WTC11 (cell line): ENCODE data around the gene KLHL35. TPM values are rescaled to one million over a fixed set of nuclear protein-coding genes. Genes with fewer than 3 reads are reported as not detected.

Experiments used
- ATAC-seq: fragments of 200-7000 bp; cut with Tn5 transposase; 2 replicates; pipeline ENCODE4 v1.10.0; 2021; ENCODE audit warnings: mild to moderate bottlenecking, moderate library complexity
- Bru-seq: library from RNA; stranded (reverse); fragments of 400-500 nt; gene quantifications from one replicate; lab custom pipeline; 2021; lab: Mats Ljungman, UMichigan
- CTCF ChIA-PET: fragments of 300-600 bp; sonication (Branson Sonifier 250); formaldehyde crosslinking; loops from one replicate; lab custom pipeline; 2021; ENCODE audit warnings: antibody characterized with exemption; lab: Charles Lee
- POLR2A ChIA-PET: fragments of 350-600 bp; sonication (Branson Sonifier 250); formaldehyde crosslinking; loops from one replicate; lab custom pipeline; 2021; ENCODE audit warnings: antibody characterized with exemption; lab: Charles Lee
- DNase-seq: peaks from one replicate; pipeline ENCODE4 v3.0.0; 2021; ENCODE audit warnings: low spot score
- H3K27ac Mint-ChIP-seq: 2 replicates; pipeline ENCODE4 v1.8.0; 2021; ENCODE audit warnings: mixed read lengths
- H3K27me3 Mint-ChIP-seq: 2 replicates; pipeline ENCODE4 v1.8.0; 2021; ENCODE audit warnings: low read depth, mild to moderate bottlenecking, moderate library complexity, mixed read lengths
- H3K36me3 Mint-ChIP-seq: 2 replicates; pipeline ENCODE4 v1.8.0; 2021; ENCODE audit warnings: mixed read lengths
- H3K4me1 Mint-ChIP-seq: 2 replicates; pipeline ENCODE4 v1.8.0; 2022; ENCODE audit warnings: mixed read lengths
- H3K4me3 Mint-ChIP-seq: 2 replicates; pipeline ENCODE4 v1.8.0; 2021; ENCODE audit warnings: mild to moderate bottlenecking, moderate library complexity, mixed read lengths
- H3K9me3 Mint-ChIP-seq: 2 replicates; pipeline ENCODE4 v1.8.0; 2021; ENCODE audit warnings: mixed read lengths
- ATF6 ChIP-seq: sonication (generic); formaldehyde crosslinking; IDR thresholded peaks from 2 replicates; pipeline ENCODE4 v1.8.1; 2023; ENCODE audit warnings: mild to moderate bottlenecking, missing genetic modification reagents
- EMX1 ChIP-seq: fragments of 250-450 bp; sonication (Bioruptor Pico); IDR thresholded peaks from 2 replicates; pipeline ENCODE4 v1.8.0; 2021; ENCODE audit warnings: mild to moderate bottlenecking
- FOXP1 ChIP-seq: sonication (generic); formaldehyde crosslinking; IDR thresholded peaks from 2 replicates; pipeline ENCODE4 v1.8.0; 2022; ENCODE audit warnings: missing genetic modification reagents, mild to moderate bottlenecking, moderate library complexity, borderline replicate concordance
- NFATC4 ChIP-seq: fragments of 250-450 bp; sonication (Bioruptor Pico); IDR thresholded peaks from 2 replicates; pipeline ENCODE4 v1.9.0; 2021; ENCODE audit warnings: mild to moderate bottlenecking
- OVOL2 ChIP-seq: fragments of 250-450 bp; sonication (Bioruptor Pico); IDR thresholded peaks from 2 replicates; pipeline ENCODE4 v1.9.0; 2021; ENCODE audit warnings: mild to moderate bottlenecking, borderline replicate concordance
- PRDM15 ChIP-seq: sonication (generic); formaldehyde crosslinking; IDR thresholded peaks from 2 replicates; pipeline ENCODE4 v1.8.0; 2022; ENCODE audit warnings: missing genetic modification reagents
- RORB ChIP-seq: fragments of 250-450 bp; sonication (Bioruptor Pico); IDR thresholded peaks from 2 replicates; pipeline ENCODE4 v1.9.0; 2021; ENCODE audit warnings: mild to moderate bottlenecking
- SP1 ChIP-seq: sonication (generic); formaldehyde crosslinking; conservative IDR thresholded peaks from 2 replicates; pipeline ENCODE4 v1.8.1; 2022; ENCODE audit warnings: missing genetic modification reagents
- ZBTB21 ChIP-seq: sonication (generic); formaldehyde crosslinking; IDR thresholded peaks from 2 replicates; pipeline ENCODE4 v1.8.1; 2023; ENCODE audit warnings: mild to moderate bottlenecking, missing genetic modification reagents, borderline replicate concordance
- ZNF121 ChIP-seq: sonication (generic); formaldehyde crosslinking; IDR thresholded peaks from 2 replicates; pipeline ENCODE4 v1.8.0; 2023; ENCODE audit warnings: missing genetic modification reagents
- ZNF423 ChIP-seq: fragments of 250-450 bp; sonication (Bioruptor Pico); IDR thresholded peaks from 2 replicates; pipeline ENCODE4 v2.1.2; 2022; ENCODE audit warnings: mild to moderate bottlenecking, moderate library complexity
- ZSCAN18 ChIP-seq: fragments of 250-450 bp; sonication (Bioruptor Pico); IDR thresholded peaks from 2 replicates; pipeline ENCODE4 v2.1.2; 2022; ENCODE audit warnings: mild to moderate bottlenecking, moderate library complexity
- long read RNA-seq, 3 experiments: library from RNA in 1 of 3; library from capped mRNA in 1 of 3; library from polyadenylated mRNA in 1 of 3; unstranded in 2 of 3; stranded (forward) in 1 of 3; transcript quantifications; one replicate each; pipeline ENCODE4 v2.0.0, GENCODE V29; 2021
- total RNA-seq: library from RNA; stranded (reverse); gene quantifications from 3 replicates; pipeline ENCODE4 v1.2.3, GENCODE V29; 2021

Gene KLHL35, protein sequence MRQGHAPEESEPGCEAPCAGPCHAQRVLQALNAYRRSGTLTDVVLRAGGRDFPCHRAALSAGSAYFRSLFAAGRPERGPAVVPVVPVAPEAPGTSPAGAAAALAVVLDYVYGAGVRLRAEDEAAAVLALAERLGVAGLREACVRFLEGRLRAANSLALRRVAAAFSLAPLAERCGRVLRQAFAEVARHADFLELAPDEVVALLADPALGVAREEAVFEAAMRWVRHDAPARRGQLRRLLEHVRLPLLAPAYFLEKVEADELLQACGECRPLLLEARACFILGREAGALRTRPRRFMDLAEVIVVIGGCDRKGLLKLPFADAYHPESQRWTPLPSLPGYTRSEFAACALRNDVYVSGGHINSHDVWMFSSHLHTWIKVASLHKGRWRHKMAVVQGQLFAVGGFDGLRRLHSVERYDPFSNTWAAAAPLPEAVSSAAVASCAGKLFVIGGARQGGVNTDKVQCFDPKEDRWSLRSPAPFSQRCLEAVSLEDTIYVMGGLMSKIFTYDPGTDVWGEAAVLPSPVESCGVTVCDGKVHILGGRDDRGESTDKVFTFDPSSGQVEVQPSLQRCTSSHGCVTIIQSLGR
- total RNA-seq (0.22 to 0.60 TPM (median 0.39 TPM) in 3 replicates), Bru-seq, nascent RNA (percentile 16 among the genes with signal in this experiment)
- long read RNA-seq, experiment 1, partial matches to known transcripts = 0 of 1 reads
- long read RNA-seq, experiment 1, other reads (novel, unspliced or antisense) = 0 of 1 reads
- long read RNA-seq, experiment 2 = 0 reads
- long read RNA-seq, experiment 3 = 0 reads

DNA sequence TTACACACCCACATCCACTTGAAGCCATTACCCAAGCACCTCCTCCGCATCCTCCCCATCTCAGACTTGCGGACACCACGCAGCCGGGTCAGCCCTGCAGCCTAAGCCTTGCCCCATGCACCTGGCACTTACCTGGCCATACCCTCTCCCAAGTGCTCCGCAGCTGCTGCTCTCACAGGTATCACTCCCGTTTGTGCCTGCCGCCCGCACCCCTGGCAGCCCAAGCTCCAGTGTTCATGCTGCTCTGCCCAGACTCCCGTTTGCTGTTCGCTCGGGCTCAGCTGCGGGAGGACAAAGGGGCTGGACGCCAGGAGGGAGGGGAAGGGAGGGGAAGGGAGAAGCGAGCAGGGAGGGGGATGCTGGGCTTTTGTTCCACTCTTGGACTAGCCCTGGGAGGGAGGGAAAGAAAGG is at the start of gene KLHL35:
TSS of gene KLHL35 (minus strand) at position 293 of the 411 bp plus-strand sequence. CDS start 2,574 bp downstream, outside the sequence.
- H3K4me3 Mint-ChIP-seq = peak within 1 kb of the TSS; percentile 51
- peaks cover 9% of the 10 kb centered on the region for H3K9me3 Mint-ChIP-seq
- H3K27ac Mint-ChIP-seq = no peak within 1 kb of the TSS
- H3K4me1 Mint-ChIP-seq = peaks cover 25% of the 10 kb centered on the region
- TF ChIP-seq NFATC4 (no peak), FOXP1 (CRISPR knock-in tag) (0 out of 2 replicates have a peak, but pooled peaks have one; percentile 40), PRDM15 (peak; percentile 40; the same call in 1 of the 2 replicates)
- TF ChIP-seq, all 79 proteins: peak for 2
- CTCF ChIA-PET = interaction anchor here (0.9 to 4.9 kb wide), 8 partner anchors 7 to 153 kb away, joined by 3 to 31 read pairs (median 7); no protein-coding TSS in a partner anchor
- Mint-ChIP-seq H3K36me3 (peaks cover 9% of the 10 kb centered on the region), H3K27me3 (peaks cover 55% of the 10 kb centered on the region)
- POLR2A ChIA-PET = no interaction called here
- DNase-seq (no peak), ATAC-seq (no peak)

GRCh38 chr11:75481922-75482606 is 49.1 kb upstream of the KLHL35 start:
- no peak overlapping the region; the same call in 1 of the 2 replicates for H3K27ac Mint-ChIP-seq
- DNase-seq = no peak
- POLR2A ChIA-PET = no interaction called here

GRCh38 chr11:75481223-75481921 is 48.4 kb upstream of the KLHL35 start:
- POLR2A ChIA-PET = no interaction called here
- no peaks in the 10 kb centered on the region for H3K36me3 Mint-ChIP-seq

More at GRCh38 chr11:75481922-75482606, 49.1 kb upstream of the KLHL35 start:
- H3K4me3 Mint-ChIP-seq = no peak overlapping the region
- H3K4me1 Mint-ChIP-seq = peaks cover 2% of the 10 kb centered on the region
- TF ChIP-seq SP1 (no peak), ZBTB21 (no peak), ZNF121 (no peak), RORB (CRISPR knock-in tag) (no peak), EMX1 (CRISPR knock-in tag) (no peak), ATF6 (CRISPR knock-in tag) (no peak)
- ATAC-seq = no peak
- CTCF ChIA-PET = interaction anchor here (1.1 kb wide), 1 partner anchor 31 kb away, joined by 4 read pairs; no protein-coding TSS in a partner anchor
- H3K27me3 Mint-ChIP-seq = no peaks in the 10 kb centered on the region
- no peaks in the 10 kb centered on the region for H3K36me3 Mint-ChIP-seq
- no peaks in the 10 kb centered on the region for H3K9me3 Mint-ChIP-seq

More at GRCh38 chr11:75481223-75481921, 48.4 kb upstream of the KLHL35 start:
- no peak for ATAC-seq
- Mint-ChIP-seq H3K27me3 (no peaks in the 10 kb centered on the region), H3K4me3 (no peak overlapping the region), H3K27ac (no peak overlapping the region), H3K9me3 (no peaks in the 10 kb centered on the region), H3K4me1 (peaks cover 2% of the 10 kb centered on the region)
- TF ChIP-seq ZSCAN18 (CRISPR knock-in tag) (no peak), OVOL2 (CRISPR knock-in tag) (no peak), ZNF423 (CRISPR knock-in tag) (no peak)
- CTCF ChIA-PET = interaction anchor here (1.1 kb wide), 1 partner anchor 30 kb away, joined by 4 read pairs; no protein-coding TSS in a partner anchor
- no peak for DNase-seq
